ES-I3 (cell line): ENCODE results near the gene STN1.

Experiments
- H3K36me3 ChIP-seq: 2 replicates; pipeline ENCODE4 v1.6.1; 2013; ENCODE audit warnings: mild to moderate bottlenecking, low read length, control low read depth, moderate library complexity; ENCODE audit not compliant: insufficient read depth
- H3K4me1 ChIP-seq: 2 replicates; pipeline ENCODE4 v1.6.1; 2013; ENCODE audit warnings: mild to moderate bottlenecking, control low read depth, low read length; ENCODE audit not compliant: insufficient read depth
- H3K9ac ChIP-seq: 2 replicates; pipeline ENCODE4 v1.6.1; 2013; ENCODE audit warnings: low read depth, mild to moderate bottlenecking, low read length, moderate library complexity
- H3K9me3 ChIP-seq: 2 replicates; pipeline ENCODE4 v1.6.1; 2013; ENCODE audit warnings: mild to moderate bottlenecking, low read length, moderate library complexity; ENCODE audit not compliant: control insufficient read depth, insufficient read depth

Gene STN1

DNA sequence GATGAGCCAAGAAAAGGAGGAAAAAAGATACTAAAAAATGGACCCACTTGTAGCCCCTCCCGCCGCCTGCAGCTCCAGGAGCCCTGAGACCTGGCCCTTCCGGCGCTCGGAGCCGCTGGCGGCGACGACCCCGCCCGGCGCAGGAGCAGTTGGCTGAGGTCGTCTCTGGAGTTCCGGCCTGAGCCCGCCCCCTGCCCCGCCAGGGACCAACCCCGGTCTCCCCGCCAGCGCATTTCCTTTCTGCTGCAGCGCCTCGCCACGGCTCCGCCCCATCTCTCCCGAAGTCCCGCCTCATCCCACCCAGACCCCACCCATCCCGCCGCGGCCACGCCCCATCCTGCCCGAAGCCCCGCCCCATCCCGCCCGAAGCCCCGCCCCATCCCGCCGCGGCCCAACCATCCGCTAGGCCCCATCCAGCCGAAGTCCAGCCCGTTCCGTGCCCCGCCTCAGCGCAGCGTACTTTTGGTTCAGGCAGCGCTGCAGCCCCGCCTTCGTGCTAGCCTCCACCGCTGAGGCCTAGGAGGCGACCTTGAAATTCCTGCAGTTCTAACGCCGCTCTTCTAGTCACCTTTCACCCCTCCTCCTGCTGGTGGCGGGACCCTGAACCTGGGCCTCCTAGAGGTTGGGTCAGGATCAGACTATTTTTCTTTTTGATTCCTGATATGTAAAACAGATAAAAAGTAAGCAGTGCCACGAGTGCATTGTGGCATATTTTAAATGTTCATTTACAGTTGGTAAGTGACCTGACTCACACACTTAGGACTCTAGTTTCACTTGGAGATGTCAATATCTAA, at the start of gene STN1:
TSS of gene STN1 (minus strand) at position 132 of the 794 bp plus-strand sequence. CDS start 590 bp downstream, outside the sequence.
- Histone ChIP-seq H3K9ac (peak within 1 kb of the TSS; percentile 84), H3K9me3 (peaks cover 9% of the 10 kb centered on the region; the same call in 1 of the 2 replicates), H3K4me1 (peaks cover 16% of the 10 kb centered on the region), H3K36me3 (no peaks in the 10 kb centered on the region)

- no peaks in the 10 kb centered on the region for H3K4me1 ChIP-seq
Measured at GRCh38 chr10:103967448-103968071, 49.6 kb upstream of the STN1 start.

DNA sequence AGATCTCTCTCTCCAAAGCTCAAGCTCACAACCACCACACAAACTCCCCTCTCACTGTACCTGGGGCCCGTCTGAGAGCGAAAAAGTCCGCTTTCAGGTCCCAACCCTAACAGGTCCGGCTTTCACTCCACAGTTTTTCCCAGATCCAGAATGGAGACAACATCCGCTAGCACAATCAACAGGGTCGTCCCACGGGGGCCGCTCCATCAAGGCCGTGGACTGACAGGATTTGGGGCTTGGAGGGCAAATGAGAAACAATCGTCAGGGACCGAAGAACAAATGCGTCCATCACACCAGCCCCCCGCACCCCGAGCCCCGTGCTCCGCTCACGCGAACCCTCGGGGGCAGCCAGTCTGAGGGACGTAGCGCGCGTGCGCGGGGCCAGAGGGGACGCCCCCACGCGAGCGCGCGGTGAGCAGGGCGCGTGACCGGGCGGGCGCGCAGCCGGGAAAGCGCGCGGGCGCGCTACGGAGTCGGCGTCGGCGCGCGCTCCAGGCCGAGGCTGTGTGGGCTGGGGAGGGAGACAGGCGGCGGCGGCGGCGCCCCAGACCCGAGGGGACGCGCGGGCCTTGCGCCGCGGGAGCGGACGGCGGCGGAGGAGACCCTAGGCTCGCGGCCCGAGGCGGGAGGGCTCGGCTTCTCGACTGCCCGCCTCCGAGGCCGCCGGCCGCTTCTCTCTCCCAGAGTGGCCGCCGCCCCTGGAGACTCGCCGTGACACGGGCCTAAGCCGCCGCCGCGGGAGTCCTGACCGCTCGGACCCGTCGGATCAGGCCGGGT, 48.9 kb upstream of the STN1 start, which contains the start of gene SLK:
TSS of gene SLK (plus strand) at position 470 of the 777 bp plus-strand sequence. CDS start 606 bp downstream, outside the sequence.
- Histone ChIP-seq H3K9me3 (no peaks in the 10 kb centered on the region), H3K4me1 (no peaks in the 10 kb centered on the region), H3K36me3 (no peaks in the 10 kb centered on the region), H3K9ac (peak within 1 kb of the TSS; percentile 96)

More at GRCh38 chr10:103967448-103968071, 49.6 kb upstream of the STN1 start:
- no peaks in the 10 kb centered on the region for H3K36me3 ChIP-seq
- H3K9me3 ChIP-seq: no peaks in the 10 kb centered on the region
- peak overlapping the region; percentile 96 for H3K9ac ChIP-seq

DNA sequence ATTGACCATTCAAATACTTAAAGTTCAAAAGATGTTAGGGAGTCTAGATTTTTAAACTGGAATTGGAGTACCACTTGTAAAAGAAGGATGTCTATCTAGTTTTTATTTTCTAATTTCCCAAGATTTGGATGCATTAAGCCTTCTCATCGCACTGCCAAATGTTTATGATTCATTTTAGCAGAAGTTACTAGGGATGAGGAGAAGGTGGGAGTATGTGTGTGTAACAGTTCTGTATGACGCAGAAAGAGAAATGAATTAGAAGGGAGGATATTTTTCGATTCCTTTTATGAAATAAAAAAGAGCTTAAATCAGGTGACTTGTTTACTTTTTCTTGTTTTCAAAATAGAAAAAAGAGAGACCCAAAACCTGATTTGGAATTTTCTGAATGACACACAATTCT, 42.1 kb upstream of the STN1 start:
- Histone ChIP-seq H3K9me3 (no peaks in the 10 kb centered on the region), H3K36me3 (no peaks in the 10 kb centered on the region), H3K9ac (no peak overlapping the region), H3K4me1 (no peaks in the 10 kb centered on the region)

- no peaks in the 10 kb centered on the region; the same call in 1 of the 2 replicates for H3K9me3 ChIP-seq
- H3K9ac ChIP-seq: no peak overlapping the region
- H3K4me1 ChIP-seq: no peaks in the 10 kb centered on the region
- no peaks in the 10 kb centered on the region for H3K36me3 ChIP-seq
Measured at GRCh38 chr10:103958996-103959395, 41.0 kb upstream of the STN1 start.

- no peaks in the 10 kb centered on the region for H3K4me1 ChIP-seq
- no peaks in the 10 kb centered on the region; the same call in 1 of the 2 replicates for H3K9me3 ChIP-seq
- H3K9ac ChIP-seq: no peak overlapping the region
- H3K36me3 ChIP-seq: no peaks in the 10 kb centered on the region
Measured at GRCh38 chr10:103954543-103954942, 36.6 kb upstream of the STN1 start.

- Histone ChIP-seq H3K9me3 (no peaks in the 10 kb centered on the region; the same call in 1 of the 2 replicates), H3K36me3 (no peaks in the 10 kb centered on the region), H3K9ac (no peak overlapping the region), H3K4me1 (no peaks in the 10 kb centered on the region)
Measured at GRCh38 chr10:103951942-103952341, 34.0 kb upstream of the STN1 start.

- no peaks in the 10 kb centered on the region; the same call in 1 of the 2 replicates for H3K9me3 ChIP-seq
- no peak overlapping the region for H3K9ac ChIP-seq
- no peaks in the 10 kb centered on the region for H3K4me1 ChIP-seq
- H3K36me3 ChIP-seq: no peaks in the 10 kb centered on the region
Measured at GRCh38 chr10:103951183-103951582, 33.2 kb upstream of the STN1 start.

- no peaks in the 10 kb centered on the region; the same call in 1 of the 2 replicates for H3K9me3 ChIP-seq
- H3K9ac ChIP-seq: no peak overlapping the region
- H3K4me1 ChIP-seq: no peaks in the 10 kb centered on the region
- no peaks in the 10 kb centered on the region for H3K36me3 ChIP-seq
Measured at GRCh38 chr10:103949728-103950127, 31.7 kb upstream of the STN1 start.

DNA sequence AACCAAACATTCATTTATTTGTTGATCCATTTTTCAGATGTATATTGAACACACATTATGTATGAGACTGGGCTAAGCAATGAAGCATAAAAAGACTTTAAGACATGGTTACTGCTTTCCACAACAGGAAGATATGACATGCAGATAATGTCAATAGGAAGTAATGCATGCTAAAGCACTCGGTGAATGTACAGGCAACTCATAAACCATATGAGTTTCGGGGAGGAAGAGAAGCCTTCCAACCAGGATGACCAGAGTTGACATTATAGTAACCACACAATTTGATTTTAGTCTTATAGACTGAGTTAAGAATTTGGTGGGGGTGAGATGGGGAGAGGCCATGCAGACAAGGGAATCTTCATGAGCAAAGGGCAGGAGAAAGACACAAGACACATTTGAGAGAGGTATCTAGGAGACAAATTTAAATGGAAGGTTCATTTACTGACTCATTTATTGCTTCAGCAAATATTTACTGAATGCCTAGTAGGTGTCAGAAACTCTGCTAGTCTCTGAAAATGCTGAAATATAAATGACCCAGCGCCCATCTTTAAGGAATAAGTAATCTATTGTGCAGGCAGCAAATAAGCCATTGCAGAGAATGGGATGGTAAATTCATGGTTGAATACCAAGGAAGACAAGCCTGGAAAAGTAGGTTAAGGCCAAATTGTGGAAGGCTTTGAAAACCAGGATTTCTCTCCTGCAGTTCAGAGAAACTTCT, 30.0 kb upstream of the STN1 start:
- Histone ChIP-seq H3K4me1 (no peaks in the 10 kb centered on the region), H3K9ac (no peak overlapping the region), H3K9me3 (no peaks in the 10 kb centered on the region), H3K36me3 (no peaks in the 10 kb centered on the region)

DNA sequence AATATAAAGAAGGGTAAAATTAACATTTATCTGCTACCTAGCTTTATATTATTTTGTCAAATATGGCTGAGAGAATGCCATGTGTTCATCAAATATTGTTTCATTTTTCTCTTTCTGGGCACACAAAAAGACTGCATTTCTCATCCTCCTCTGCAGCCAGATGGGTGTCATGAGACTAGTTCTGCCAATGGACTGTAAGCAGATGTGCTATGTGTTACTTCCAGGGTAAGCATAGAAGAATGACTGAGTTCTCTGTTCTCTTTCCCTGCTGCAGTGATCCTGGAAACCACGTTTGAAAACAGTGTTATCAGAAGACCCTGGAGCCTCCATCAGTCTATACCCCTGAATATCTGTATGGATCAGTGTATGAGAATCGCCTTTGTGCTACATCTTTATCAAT, 24.9 kb upstream of the STN1 start:
- no peak overlapping the region for H3K9ac ChIP-seq
- H3K9me3 ChIP-seq: no peaks in the 10 kb centered on the region
- no peaks in the 10 kb centered on the region for H3K36me3 ChIP-seq
- no peaks in the 10 kb centered on the region for H3K4me1 ChIP-seq

DNA sequence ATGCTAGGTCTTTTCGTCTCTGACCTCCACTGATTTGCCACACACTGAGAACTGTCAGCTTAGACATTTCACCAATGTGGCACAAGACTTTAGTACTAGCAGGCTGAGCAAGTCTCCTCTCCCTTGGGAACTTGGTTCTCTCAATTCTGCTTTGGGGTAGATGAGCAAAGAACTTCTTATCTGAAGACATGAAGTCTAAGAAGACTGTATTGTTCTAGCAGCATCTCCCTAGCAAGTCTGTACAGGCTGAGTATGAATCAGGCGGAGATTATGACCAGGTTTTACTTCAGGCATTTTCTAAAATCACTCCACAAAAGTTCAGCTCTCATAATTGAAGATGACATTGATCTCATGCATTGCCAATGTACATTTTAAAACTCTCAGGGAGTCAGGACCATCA, 23.8 kb upstream of the STN1 start:
- H3K4me1 ChIP-seq: no peaks in the 10 kb centered on the region
- no peak overlapping the region for H3K9ac ChIP-seq
- H3K9me3 ChIP-seq: no peaks in the 10 kb centered on the region
- no peaks in the 10 kb centered on the region for H3K36me3 ChIP-seq

GRCh38 chr10:103939522-103939921, 21.5 kb upstream of the STN1 start:
- no peak overlapping the region for H3K9ac ChIP-seq
- H3K9me3 ChIP-seq: no peaks in the 10 kb centered on the region
- H3K36me3 ChIP-seq: no peaks in the 10 kb centered on the region
- H3K4me1 ChIP-seq: no peaks in the 10 kb centered on the region

- no peaks in the 10 kb centered on the region for H3K36me3 ChIP-seq
- H3K9ac ChIP-seq: no peak overlapping the region
- 0 out of 2 replicates have a peak, but pooled peaks cover 3% of the 10 kb centered on the region for H3K4me1 ChIP-seq
- H3K9me3 ChIP-seq: no peaks in the 10 kb centered on the region
Measured at GRCh38 chr10:103936022-103936421, 18.0 kb upstream of the STN1 start.
